ENCODE results near the gene RHOF. TPM values are rescaled to one million over a fixed set of nuclear protein-coding genes. Genes with fewer than 3 reads are reported as not detected.

RHOF gene
- total and polyA plus RNA-seq, 2 of the 8 experiments (the other 6 are each of a cell fraction or from before 2014, with no cell fraction given): 23.8 to 31.9 TPM

- TF ChIP-seq BACH1 (IDR thresholded peaks at IDR 0.05; ENCODE audit: low read length): peak; percentile 86
- TF ChIP-seq RFX5 (IDR thresholded peaks at IDR 0.05; ENCODE audit: borderline replicate concordance, low read depth, low read length): no peak
- 0 out of 2 replicates have a peak, but pooled peaks have one; percentile 5 for TF ChIP-seq MAX (IDR thresholded peaks at IDR 0.05)
- TF ChIP-seq, protein P1, sequence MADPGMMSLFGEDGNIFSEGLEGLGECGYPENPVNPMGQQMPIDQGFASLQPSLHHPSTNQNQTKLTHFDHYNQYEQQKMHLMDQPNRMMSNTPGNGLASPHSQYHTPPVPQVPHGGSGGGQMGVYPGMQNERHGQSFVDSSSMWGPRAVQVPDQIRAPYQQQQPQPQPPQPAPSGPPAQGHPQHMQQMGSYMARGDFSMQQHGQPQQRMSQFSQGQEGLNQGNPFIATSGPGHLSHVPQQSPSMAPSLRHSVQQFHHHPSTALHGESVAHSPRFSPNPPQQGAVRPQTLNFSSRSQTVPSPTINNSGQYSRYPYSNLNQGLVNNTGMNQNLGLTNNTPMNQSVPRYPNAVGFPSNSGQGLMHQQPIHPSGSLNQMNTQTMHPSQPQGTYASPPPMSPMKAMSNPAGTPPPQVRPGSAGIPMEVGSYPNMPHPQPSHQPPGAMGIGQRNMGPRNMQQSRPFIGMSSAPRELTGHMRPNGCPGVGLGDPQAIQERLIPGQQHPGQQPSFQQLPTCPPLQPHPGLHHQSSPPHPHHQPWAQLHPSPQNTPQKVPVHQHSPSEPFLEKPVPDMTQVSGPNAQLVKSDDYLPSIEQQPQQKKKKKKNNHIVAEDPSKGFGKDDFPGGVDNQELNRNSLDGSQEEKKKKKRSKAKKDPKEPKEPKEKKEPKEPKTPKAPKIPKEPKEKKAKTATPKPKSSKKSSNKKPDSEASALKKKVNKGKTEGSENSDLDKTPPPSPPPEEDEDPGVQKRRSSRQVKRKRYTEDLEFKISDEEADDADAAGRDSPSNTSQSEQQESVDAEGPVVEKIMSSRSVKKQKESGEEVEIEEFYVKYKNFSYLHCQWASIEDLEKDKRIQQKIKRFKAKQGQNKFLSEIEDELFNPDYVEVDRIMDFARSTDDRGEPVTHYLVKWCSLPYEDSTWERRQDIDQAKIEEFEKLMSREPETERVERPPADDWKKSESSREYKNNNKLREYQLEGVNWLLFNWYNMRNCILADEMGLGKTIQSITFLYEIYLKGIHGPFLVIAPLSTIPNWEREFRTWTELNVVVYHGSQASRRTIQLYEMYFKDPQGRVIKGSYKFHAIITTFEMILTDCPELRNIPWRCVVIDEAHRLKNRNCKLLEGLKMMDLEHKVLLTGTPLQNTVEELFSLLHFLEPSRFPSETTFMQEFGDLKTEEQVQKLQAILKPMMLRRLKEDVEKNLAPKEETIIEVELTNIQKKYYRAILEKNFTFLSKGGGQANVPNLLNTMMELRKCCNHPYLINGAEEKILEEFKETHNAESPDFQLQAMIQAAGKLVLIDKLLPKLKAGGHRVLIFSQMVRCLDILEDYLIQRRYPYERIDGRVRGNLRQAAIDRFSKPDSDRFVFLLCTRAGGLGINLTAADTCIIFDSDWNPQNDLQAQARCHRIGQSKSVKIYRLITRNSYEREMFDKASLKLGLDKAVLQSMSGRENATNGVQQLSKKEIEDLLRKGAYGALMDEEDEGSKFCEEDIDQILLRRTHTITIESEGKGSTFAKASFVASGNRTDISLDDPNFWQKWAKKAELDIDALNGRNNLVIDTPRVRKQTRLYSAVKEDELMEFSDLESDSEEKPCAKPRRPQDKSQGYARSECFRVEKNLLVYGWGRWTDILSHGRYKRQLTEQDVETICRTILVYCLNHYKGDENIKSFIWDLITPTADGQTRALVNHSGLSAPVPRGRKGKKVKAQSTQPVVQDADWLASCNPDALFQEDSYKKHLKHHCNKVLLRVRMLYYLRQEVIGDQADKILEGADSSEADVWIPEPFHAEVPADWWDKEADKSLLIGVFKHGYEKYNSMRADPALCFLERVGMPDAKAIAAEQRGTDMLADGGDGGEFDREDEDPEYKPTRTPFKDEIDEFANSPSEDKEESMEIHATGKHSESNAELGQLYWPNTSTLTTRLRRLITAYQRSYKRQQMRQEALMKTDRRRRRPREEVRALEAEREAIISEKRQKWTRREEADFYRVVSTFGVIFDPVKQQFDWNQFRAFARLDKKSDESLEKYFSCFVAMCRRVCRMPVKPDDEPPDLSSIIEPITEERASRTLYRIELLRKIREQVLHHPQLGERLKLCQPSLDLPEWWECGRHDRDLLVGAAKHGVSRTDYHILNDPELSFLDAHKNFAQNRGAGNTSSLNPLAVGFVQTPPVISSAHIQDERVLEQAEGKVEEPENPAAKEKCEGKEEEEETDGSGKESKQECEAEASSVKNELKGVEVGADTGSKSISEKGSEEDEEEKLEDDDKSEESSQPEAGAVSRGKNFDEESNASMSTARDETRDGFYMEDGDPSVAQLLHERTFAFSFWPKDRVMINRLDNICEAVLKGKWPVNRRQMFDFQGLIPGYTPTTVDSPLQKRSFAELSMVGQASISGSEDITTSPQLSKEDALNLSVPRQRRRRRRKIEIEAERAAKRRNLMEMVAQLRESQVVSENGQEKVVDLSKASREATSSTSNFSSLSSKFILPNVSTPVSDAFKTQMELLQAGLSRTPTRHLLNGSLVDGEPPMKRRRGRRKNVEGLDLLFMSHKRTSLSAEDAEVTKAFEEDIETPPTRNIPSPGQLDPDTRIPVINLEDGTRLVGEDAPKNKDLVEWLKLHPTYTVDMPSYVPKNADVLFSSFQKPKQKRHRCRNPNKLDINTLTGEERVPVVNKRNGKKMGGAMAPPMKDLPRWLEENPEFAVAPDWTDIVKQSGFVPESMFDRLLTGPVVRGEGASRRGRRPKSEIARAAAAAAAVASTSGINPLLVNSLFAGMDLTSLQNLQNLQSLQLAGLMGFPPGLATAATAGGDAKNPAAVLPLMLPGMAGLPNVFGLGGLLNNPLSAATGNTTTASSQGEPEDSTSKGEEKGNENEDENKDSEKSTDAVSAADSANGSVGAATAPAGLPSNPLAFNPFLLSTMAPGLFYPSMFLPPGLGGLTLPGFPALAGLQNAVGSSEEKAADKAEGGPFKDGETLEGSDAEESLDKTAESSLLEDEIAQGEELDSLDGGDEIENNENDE (IDR thresholded peaks at IDR 0.05; ENCODE audit: insufficient replicate concordance, low read length): no peak
- no peak for TF ChIP-seq BCL11A (IDR thresholded peaks at IDR 0.05; ENCODE audit: low read depth in 2 of 2, low read length in 2 of 2)
- TF ChIP-seq KDM5A (IDR thresholded peaks at IDR 0.05; ENCODE audit: low read length): no peak
Observed at GRCh38 chr12:121800694-121801594, 7.5 kb upstream of the RHOF start (continued).
